Measurements from ENCODE around the gene MCF2L2. TPM values are rescaled to one million over a fixed set of nuclear protein-coding genes. Genes with fewer than 3 reads are reported as not detected.
A peak's percentile ranks its signal among the peaks of the same experiment; 100 is the strongest.

The MCF2L2 gene
- total RNA-seq, 1 experiment from 2014 or later = 0.03 TPM

- no peak overlapping the region for H3K27ac ChIP-seq
- no peaks in the 10 kb centered on the region for H3K27me3 ChIP-seq (replicated peaks)
Observed at GRCh38 chr3:183128709-183129108, 299.7 kb downstream of the MCF2L2 start.

More at GRCh38 chr3:183128709-183129108, 299.7 kb downstream of the MCF2L2 start:
- Histone ChIP-seq H3K9me3 (replicated peaks) (peaks cover 4% of the 10 kb centered on the region; the same call in 1 of the 2 replicates), H3K4me3 (no peak overlapping the region), H3K36me3 (no peaks in the 10 kb centered on the region), H3K4me1 (replicated peaks) (peaks cover 16% of the 10 kb centered on the region)
- DNase-seq (ENCODE audit: low read depth in 1 of 2, low spot score in 2 of 2) = peak in 1 of 2 experiments; percentile 9

Other genes starting within 250 kb of the MCF2L2 start
- gene B3GNT5, start 175.4 kb downstream of the MCF2L2 start, total RNA-seq (2014; rRNA removed; shearing (Covaris generic)) = 0.66 and 2.2 TPM in 2 replicates
- gene KLHL6, start 127.1 kb upstream of the MCF2L2 start, total RNA-seq (2014; rRNA removed; shearing (Covaris generic)) = not detected in 2 replicates
- gene KLHL24, start 207.0 kb upstream of the MCF2L2 start, total RNA-seq (2014; rRNA removed; shearing (Covaris generic)) = 5.9 and 14.9 TPM in 2 replicates